ENCODE data around the gene EPAS1.

GRCh38 chr2:46339676-46340459 lies 42.7 kb downstream of the EPAS1 start:
- TF ChIP-seq CTCF (IDR thresholded peaks at IDR 0.05) (no peak), POLR2AphosphoS5 (IDR thresholded peaks at IDR 0.05; ENCODE audit: low read depth, low read length) (no peak)

Data from Panc1 (cell line).